ENCODE data around the gene DNAAF3.
"Not testable (repeated sequence)": the region's sequence is repeated elsewhere in the genome, so short reads cannot be mapped to it uniquely, and the experiment has no call there.

Gene DNAAF3

GRCh38 chr19:55156202-55157063, 10.0 kb downstream of the DNAAF3 start:
- peak overlapping the region; percentile 46 for H3K4me3 ChIP-seq (ENCODE audit: low read length)

DNA sequence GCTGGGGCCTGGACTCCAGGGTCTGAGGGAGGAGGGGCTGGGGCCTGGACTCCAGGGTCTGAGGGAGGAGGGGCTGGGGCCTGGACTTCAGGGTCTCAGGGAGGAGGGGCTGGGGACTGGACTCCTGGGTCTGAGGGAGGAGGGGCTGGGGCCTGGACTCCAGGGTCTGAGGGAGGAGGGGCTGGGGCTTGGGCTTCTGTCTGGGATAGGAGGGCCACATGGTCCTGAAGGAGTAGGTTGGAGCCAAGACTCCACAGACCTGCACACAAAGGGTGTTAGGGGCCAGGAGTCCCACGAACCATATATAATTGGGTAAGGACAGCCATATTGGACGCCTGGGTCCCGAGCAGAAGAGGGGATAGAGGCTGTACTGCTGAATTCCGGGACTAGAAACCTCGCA, 10.6 kb downstream of the DNAAF3 start:
- Histone ChIP-seq H3K4me3 (ENCODE audit: low read length) (peak overlapping the region; percentile 46), H3K27me3 (ENCODE audit: insufficient read depth, low read length) (peaks cover 26% of the 10 kb centered on the region), H2AFZ (ENCODE audit: low read depth, low read length) (peak overlapping the region; percentile 56)
- not testable (repeated sequence) for H3K4me1 ChIP-seq (ENCODE audit: insufficient read depth, low read length); H3K36me3 ChIP-seq (ENCODE audit: insufficient read depth, low read length); H3K9me3 ChIP-seq (ENCODE audit: low read length)

More at GRCh38 chr19:55156202-55157063, 10.0 kb downstream of the DNAAF3 start:
- Histone ChIP-seq H3K36me3 (ENCODE audit: insufficient read depth, low read length) (no peaks in the 10 kb centered on the region), H3K4me1 (ENCODE audit: insufficient read depth, low read length) (peaks cover 4% of the 10 kb centered on the region), H3K9me3 (ENCODE audit: low read length) (no peaks in the 10 kb centered on the region), H2AFZ (ENCODE audit: low read depth, low read length) (peak overlapping the region; percentile 56), H3K27me3 (ENCODE audit: insufficient read depth, low read length) (peaks cover 31% of the 10 kb centered on the region)

DNA sequence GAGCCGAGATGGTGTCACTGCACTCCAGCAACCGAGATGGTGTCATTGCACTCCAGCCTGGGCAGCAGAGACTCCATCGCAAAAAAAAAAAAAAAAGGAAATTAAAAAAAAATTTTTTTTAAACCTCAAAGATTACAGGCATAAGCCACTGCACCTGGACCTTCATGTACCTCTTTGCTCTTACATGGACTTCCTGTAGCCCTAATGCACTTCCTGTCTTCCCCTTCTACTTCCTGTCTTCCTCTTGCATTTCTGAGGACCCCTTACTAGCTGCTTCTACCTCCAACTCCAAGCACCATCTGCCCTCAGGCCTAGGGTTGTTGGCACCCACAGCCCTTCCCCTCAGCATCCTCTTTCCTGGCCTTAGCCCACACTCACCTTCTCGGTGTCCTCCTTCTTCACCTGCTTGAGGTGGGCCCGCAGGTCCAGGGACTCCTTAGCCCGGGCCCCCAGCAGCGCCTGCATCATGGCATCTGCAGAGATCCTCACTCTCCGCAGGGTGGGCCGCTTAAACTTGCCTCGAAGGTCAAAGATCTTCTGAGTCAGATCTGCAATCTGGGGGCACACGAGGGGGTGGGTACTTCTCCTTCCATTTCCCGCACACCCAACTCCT, 12.7 kb downstream of the DNAAF3 start:
- Histone ChIP-seq H3K36me3 (ENCODE audit: insufficient read depth, low read length) (no peaks in the 10 kb centered on the region), H3K9me3 (ENCODE audit: low read length) (no peaks in the 10 kb centered on the region), H3K27me3 (ENCODE audit: insufficient read depth, low read length) (peaks cover 28% of the 10 kb centered on the region), H3K4me1 (ENCODE audit: insufficient read depth, low read length) (peaks cover 5% of the 10 kb centered on the region), H3K4me3 (ENCODE audit: low read length) (no peak overlapping the region), H2AFZ (ENCODE audit: low read depth, low read length) (no peak overlapping the region)

GRCh38 chr19:55152017-55152416, 14.4 kb downstream of the DNAAF3 start:
- Histone ChIP-seq H3K9me3 (ENCODE audit: low read length) (no peaks in the 10 kb centered on the region), H2AFZ (ENCODE audit: low read depth, low read length) (no peak overlapping the region), H3K4me3 (ENCODE audit: low read length) (no peak overlapping the region), H3K4me1 (ENCODE audit: insufficient read depth, low read length) (peaks cover 5% of the 10 kb centered on the region), H3K27me3 (ENCODE audit: insufficient read depth, low read length) (peaks cover 24% of the 10 kb centered on the region), H3K36me3 (ENCODE audit: insufficient read depth, low read length) (no peaks in the 10 kb centered on the region)

DNA sequence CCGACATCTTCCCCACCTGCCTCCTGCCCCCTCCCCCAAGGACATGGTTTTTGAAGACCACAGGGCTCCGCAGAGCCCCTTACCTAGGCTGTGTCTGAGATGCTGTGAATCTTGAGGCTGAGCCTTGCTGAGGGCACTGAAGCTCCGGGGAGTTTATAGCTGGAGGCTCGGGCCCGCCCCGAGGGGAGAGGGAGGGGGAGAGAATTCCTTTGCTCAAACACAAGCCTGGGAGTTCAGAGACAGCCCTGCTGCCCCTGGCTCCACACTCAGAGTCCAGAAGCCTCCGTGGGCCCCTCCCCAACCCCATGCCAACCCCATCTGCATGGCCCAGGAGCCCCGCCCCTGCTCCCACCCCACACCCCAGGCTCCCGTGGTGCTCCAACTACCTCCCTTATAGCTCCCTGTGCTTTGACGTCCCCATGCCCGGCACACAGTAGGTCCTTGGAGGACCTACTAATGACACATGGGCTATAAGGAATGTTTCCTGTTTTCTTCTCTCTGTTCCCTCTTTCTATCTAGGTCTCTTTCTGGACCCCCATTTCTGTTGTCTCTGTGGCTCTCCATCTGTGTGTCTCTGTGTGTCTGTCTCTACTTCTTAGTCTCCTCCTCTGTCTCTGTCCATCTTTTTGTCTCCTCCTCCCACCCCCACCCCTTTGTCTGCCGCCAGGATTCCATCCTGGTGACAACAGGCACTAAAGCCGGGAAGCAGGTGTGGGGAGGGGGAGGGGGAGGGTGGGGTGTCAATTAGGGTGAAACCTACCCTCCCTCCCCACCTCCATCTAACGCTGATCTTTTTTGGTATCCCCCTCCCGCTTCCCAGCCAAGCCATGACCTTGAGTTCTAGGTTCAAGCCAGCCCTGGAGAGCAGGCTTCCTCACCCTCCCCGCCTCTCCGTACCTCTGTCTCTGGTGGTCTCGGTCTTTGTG, 17.1 kb downstream of the DNAAF3 start, which contains the start of gene TNNT1:
TNNT1 (minus strand) TSS at position 129 of the 926 bp plus-strand sequence. CDS start 2,049 bp downstream, outside the sequence.
- peaks cover 39% of the 10 kb centered on the region for H3K27me3 ChIP-seq (ENCODE audit: insufficient read depth, low read length)
- H3K9me3 ChIP-seq (ENCODE audit: low read length): no peaks in the 10 kb centered on the region
- no peak within 1 kb of the TSS for H3K4me3 ChIP-seq (ENCODE audit: low read length)
- H3K4me1 ChIP-seq (ENCODE audit: insufficient read depth, low read length): peaks cover 6% of the 10 kb centered on the region
- no peaks in the 10 kb centered on the region for H3K36me3 ChIP-seq (ENCODE audit: insufficient read depth, low read length)
- H2AFZ ChIP-seq (ENCODE audit: low read depth, low read length): no peak within 1 kb of the TSS

DNA sequence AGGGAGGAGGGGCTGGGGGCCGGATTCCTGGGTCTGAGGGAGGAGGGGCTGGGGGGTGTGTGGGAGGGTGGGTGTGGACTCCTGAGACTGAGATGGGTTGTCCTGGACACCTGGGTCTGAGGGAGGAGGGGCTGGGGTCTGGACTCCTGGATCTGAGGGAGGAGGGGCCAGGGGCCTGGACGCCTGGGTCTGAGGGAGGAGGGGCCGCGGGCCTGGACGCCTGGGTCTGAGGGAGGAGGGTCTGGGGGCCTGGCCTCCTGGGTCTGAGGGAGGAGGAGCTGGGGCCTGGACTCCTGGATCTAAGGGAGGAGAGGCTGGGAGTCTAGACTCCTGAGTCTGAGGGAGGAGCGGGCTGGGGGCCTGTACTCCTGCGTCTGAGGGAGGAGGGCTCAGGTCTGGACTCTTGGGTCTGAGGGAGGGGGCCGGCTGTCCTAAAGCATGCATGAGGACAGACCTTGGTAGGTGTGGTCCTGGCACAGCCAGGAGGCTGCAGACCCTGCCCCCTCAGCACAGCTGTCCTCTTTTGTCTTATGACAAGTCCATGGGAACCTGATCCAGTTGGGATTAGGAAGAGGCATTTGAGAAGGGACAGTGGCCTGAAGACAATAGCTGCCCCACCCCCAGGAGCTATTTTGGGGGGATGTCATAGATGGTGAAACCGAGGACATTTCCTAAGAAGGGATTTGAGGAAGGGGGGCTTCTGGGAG, 18.7 kb downstream of the DNAAF3 start:
- Histone ChIP-seq H3K4me1 (ENCODE audit: insufficient read depth, low read length) (peaks cover 6% of the 10 kb centered on the region), H2AFZ (ENCODE audit: low read depth, low read length) (no peak overlapping the region), H3K36me3 (ENCODE audit: insufficient read depth, low read length) (no peaks in the 10 kb centered on the region), H3K27me3 (ENCODE audit: insufficient read depth, low read length) (peaks cover 45% of the 10 kb centered on the region), H3K4me3 (ENCODE audit: low read length) (no peak overlapping the region), H3K9me3 (ENCODE audit: low read length) (no peaks in the 10 kb centered on the region)

DNA sequence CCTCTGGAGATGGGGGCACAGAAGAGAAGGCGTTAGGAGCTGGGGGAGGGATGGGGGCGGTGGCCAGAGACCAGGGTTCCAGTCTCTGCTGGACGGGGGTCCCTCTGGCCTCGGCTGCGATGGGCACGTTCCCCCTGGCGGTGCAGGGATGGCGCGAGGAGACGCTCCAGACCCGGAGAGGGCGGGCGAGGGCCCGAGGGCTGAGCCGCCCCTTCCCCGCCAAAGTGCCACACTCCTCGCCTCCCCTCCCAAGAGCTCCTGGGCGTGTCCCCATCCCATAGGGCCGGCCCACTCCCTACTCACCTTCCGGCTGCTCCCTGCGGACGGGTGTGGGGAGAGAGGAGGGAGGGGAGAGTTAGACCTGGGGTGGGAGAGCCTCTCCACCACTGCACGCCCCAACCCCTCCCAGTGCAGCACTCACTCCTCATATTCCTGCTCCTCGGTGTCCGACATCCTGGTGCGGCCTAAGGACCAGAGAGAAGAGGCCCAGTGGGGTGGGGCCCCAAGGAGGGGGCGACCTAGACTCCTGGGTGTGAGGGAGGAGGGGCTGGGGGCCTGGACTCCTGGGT, 19.6 kb downstream of the DNAAF3 start:
- Histone ChIP-seq H3K4me3 (ENCODE audit: low read length) (no peak overlapping the region), H3K9me3 (ENCODE audit: low read length) (no peaks in the 10 kb centered on the region), H3K4me1 (ENCODE audit: insufficient read depth, low read length) (peaks cover 6% of the 10 kb centered on the region), H3K27me3 (ENCODE audit: insufficient read depth, low read length) (peaks cover 45% of the 10 kb centered on the region), H2AFZ (ENCODE audit: low read depth, low read length) (no peak overlapping the region), H3K36me3 (ENCODE audit: insufficient read depth, low read length) (no peaks in the 10 kb centered on the region)

- no peaks in the 10 kb centered on the region for H3K36me3 ChIP-seq (ENCODE audit: insufficient read depth, low read length)
- H2AFZ ChIP-seq (ENCODE audit: low read depth, low read length): no peak overlapping the region
- peaks cover 6% of the 10 kb centered on the region for H3K4me1 ChIP-seq (ENCODE audit: insufficient read depth, low read length)
- H3K4me3 ChIP-seq (ENCODE audit: low read length): no peak overlapping the region
- H3K9me3 ChIP-seq (ENCODE audit: low read length): no peaks in the 10 kb centered on the region
- H3K27me3 ChIP-seq (ENCODE audit: insufficient read depth, low read length): peaks cover 45% of the 10 kb centered on the region
These were observed 20.2 kb downstream of the DNAAF3 start for GRCh38 chr19:55146078-55146704.

- H3K36me3 ChIP-seq (ENCODE audit: insufficient read depth, low read length): no peaks in the 10 kb centered on the region
- peaks cover 45% of the 10 kb centered on the region for H3K27me3 ChIP-seq (ENCODE audit: insufficient read depth, low read length)
- H3K4me3 ChIP-seq (ENCODE audit: low read length): no peak overlapping the region
These were observed 21.2 kb downstream of the DNAAF3 start for GRCh38 chr19:55145232-55145631.

GRCh38 chr19:55141696-55142095, 24.7 kb downstream of the DNAAF3 start:
- Histone ChIP-seq H3K4me1 (ENCODE audit: insufficient read depth, low read length) (peaks cover 5% of the 10 kb centered on the region), H3K4me3 (ENCODE audit: low read length) (no peak overlapping the region), H3K27me3 (ENCODE audit: insufficient read depth, low read length) (peaks cover 26% of the 10 kb centered on the region)

More at GRCh38 chr19:55145232-55145631, 21.2 kb downstream of the DNAAF3 start:
- H3K4me1 ChIP-seq (ENCODE audit: insufficient read depth, low read length): peaks cover 9% of the 10 kb centered on the region
- no peaks in the 10 kb centered on the region for H3K9me3 ChIP-seq (ENCODE audit: low read length)
- no peak overlapping the region for H2AFZ ChIP-seq (ENCODE audit: low read depth, low read length)

DNA sequence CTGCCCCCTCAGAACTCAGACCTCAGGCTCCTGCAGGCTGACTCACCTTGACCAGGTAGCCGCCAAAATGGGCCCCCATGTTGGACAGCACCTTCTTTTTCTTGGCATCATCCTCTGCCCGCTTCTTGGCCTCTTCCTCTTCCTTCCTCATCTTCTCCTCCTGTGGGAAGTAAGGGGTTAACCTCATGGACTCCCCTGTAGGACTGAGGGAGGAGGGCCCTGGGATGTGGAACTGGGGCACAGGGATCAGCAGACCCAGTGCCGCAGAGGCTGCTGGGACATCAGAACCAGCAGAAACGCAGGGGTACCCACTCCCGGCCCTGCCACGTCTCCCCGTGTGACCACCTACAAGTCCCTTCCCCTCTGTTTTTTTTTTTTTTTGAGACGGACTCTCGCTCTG, 28.5 kb downstream of the DNAAF3 start:
- Histone ChIP-seq H2AFZ (ENCODE audit: low read depth, low read length) (no peak overlapping the region), H3K4me3 (ENCODE audit: low read length) (no peak overlapping the region), H3K9me3 (ENCODE audit: low read length) (no peaks in the 10 kb centered on the region), H3K4me1 (ENCODE audit: insufficient read depth, low read length) (peaks cover 14% of the 10 kb centered on the region), H3K36me3 (ENCODE audit: insufficient read depth, low read length) (no peaks in the 10 kb centered on the region), H3K27me3 (ENCODE audit: insufficient read depth, low read length) (peaks cover 2% of the 10 kb centered on the region)

More at GRCh38 chr19:55141696-55142095, 24.7 kb downstream of the DNAAF3 start:
- no peak overlapping the region for H2AFZ ChIP-seq (ENCODE audit: low read depth, low read length)
- no peaks in the 10 kb centered on the region for H3K9me3 ChIP-seq (ENCODE audit: low read length)
- H3K36me3 ChIP-seq (ENCODE audit: insufficient read depth, low read length): no peaks in the 10 kb centered on the region

All from neuron (in vitro differentiated cells).